Body of pancreas (tissue), 4 donors: ENCODE data around the gene KLK8. TPM values are rescaled to one million over a fixed set of nuclear protein-coding genes. Genes with fewer than 3 reads are reported as not detected.
A peak's percentile ranks its signal among the peaks of the same experiment; 100 is the strongest.

Source experiments
- ATAC-seq: fragments of 150-250 bp; one replicate; pipeline ENCODE4 v1.9.1; 2016
- DNase-seq, 4 donors: peaks; one replicate each; pipeline ENCODE4 v3.0.0-alpha.2; 2019
- H3K27ac ChIP-seq, 4 donors: fragments of 200-600 bp; sonication (generic); 1 replicate in 3 of 4; 2 replicates in 1 of 4; pipeline versions ENCODE4 v1.5.1 to v1.6.1; 2016 to 2019; ENCODE audit warnings: mild to moderate bottlenecking in 1 of 4, mixed read lengths in 1 of 4, moderate library complexity in 1 of 4
- H3K27me3 ChIP-seq, 2 donors: fragments of 200-600 bp; sonication (generic); one replicate each; pipeline ENCODE4 v1.6.0; 2016; ENCODE audit warnings: mild to moderate bottlenecking in 1 of 2
- H3K36me3 ChIP-seq, 2 donors: fragments of 200-600 bp; sonication (generic); replicated peaks in 1 of 2; 2 replicates each; pipeline ENCODE4 v1.5.1; 2016; ENCODE audit warnings: low read depth in 2 of 2; ENCODE audit not compliant: insufficient read depth in 1 of 2
- H3K4me1 ChIP-seq: fragments of 200-600 bp; sonication (generic); one replicate; pipeline ENCODE4 v1.6.0; 2016
- H3K4me3 ChIP-seq, 2 donors: fragments of 200-600 bp; sonication (generic); 1 replicate in 1 of 2; 2 replicates in 1 of 2; pipeline ENCODE4 v1.5.1; 2016 to 2019
- H3K9me3 ChIP-seq, 3 donors: fragments of 200-600 bp; sonication (generic); 1 replicate in 2 of 3; 2 replicates in 1 of 3; pipeline ENCODE4 v1.5.1; 2016
- CTCF ChIP-seq, 7 experiments: fragments of 450-650 bp in 4 of 7; fragments of 200-600 bp in 3 of 7; sonication (generic) in 3 of 7; IDR thresholded peaks; one replicate each; pipeline ENCODE4 v1.5.1; 2016 to 2019; ENCODE audit warnings: antibody characterized with exemption in 7 of 7
- POLR2A ChIP-seq, 3 donors: fragments of 450-650 bp; IDR thresholded peaks; one replicate each; pipeline ENCODE4 v1.6.1; 2016; ENCODE audit warnings: antibody characterized with exemption in 3 of 3, mild to moderate bottlenecking in 2 of 3
- WGBS, 2 donors: methylation state at CpG; one replicate each; pipeline ENCODE4 v1.1.5; 2017; 5-methylcytosine and 5-hydroxymethylcytosine counted together
- intact Hi-C: fragments of 100-400 bp; cut with DNase I; formaldehyde crosslinking; loops from one replicate; pipeline ENCODE4 v1.15.1; 2023
- total RNA-seq, 2 donors: library from RNA; depleted of rRNA; stranded (reverse); fragments of >200 nt; gene quantifications; one replicate each; pipeline ENCODE4 v1.1.0, GENCODE V29; 2016

Gene KLK8
- total RNA-seq, 2 donors from 2014 or later: not detected

GRCh38 chr19:51036519-51036918 lies 35.1 kb upstream of the KLK8 start:
- intact Hi-C loops: no loop called here
- no peak for DNase-seq
- no peaks in the 10 kb centered on the region for H3K9me3 ChIP-seq
- no peak for ATAC-seq
- WGBS, 2 donors: 63 to 77% methylated on average over 9 of the region's 9 CpGs
- H3K4me1 ChIP-seq: no peaks in the 10 kb centered on the region
- TF ChIP-seq CTCF (IDR thresholded peaks at IDR 0.05): no peak
- no peak for TF ChIP-seq POLR2A (IDR thresholded peaks at IDR 0.05)
- H3K36me3 ChIP-seq: no peaks in the 10 kb centered on the region
- no peaks in the 10 kb centered on the region for H3K27me3 ChIP-seq
- H3K4me3 ChIP-seq: no peak overlapping the region
- no peak overlapping the region for H3K27ac ChIP-seq

GRCh38 chr19:51034704-51035103 lies 33.3 kb upstream of the KLK8 start, which contains the start of gene KLK12:
Gene KLK12 (minus strand): TSS chr19:51035002. CDS start chr19:51034621, 381 bp downstream.
- ATAC-seq (no peak), DNase-seq (peak in 1 of 4 donors; percentile 36)
- H3K4me1 ChIP-seq: no peaks in the 10 kb centered on the region
- no peaks in the 10 kb centered on the region for H3K9me3 ChIP-seq
- no peak within 1 kb of the TSS for H3K27ac ChIP-seq
- intact Hi-C loops: no loop called here
- no peaks in the 10 kb centered on the region for H3K36me3 ChIP-seq
- H3K4me3 ChIP-seq: no peak within 1 kb of the TSS
- no peak for TF ChIP-seq CTCF (IDR thresholded peaks at IDR 0.05)
- no peak for TF ChIP-seq POLR2A (IDR thresholded peaks at IDR 0.05)
- no peaks in the 10 kb centered on the region for H3K27me3 ChIP-seq
- 33 to 40% methylated on average over 11 of the region's 11 CpGs for WGBS, 2 donors

GRCh38 chr19:51031880-51032225 lies 30.4 kb upstream of the KLK8 start:
- H3K4me3 ChIP-seq: no peak overlapping the region

GRCh38 chr19:51031220-51031879 lies 29.9 kb upstream of the KLK8 start:
- no peak for ATAC-seq
- WGBS, 2 donors: 75 to 80% methylated on average over 7 of the region's 7 CpGs
- H3K4me3 ChIP-seq: no peak overlapping the region
- no peaks in the 10 kb centered on the region for H3K36me3 ChIP-seq
- H3K9me3 ChIP-seq: no peaks in the 10 kb centered on the region
- no peak overlapping the region for H3K27ac ChIP-seq
- intact Hi-C loops: no loop called here
- no peaks in the 10 kb centered on the region for H3K27me3 ChIP-seq
- TF ChIP-seq POLR2A (IDR thresholded peaks at IDR 0.05) (no peak), CTCF (IDR thresholded peaks at IDR 0.05) (no peak)
- no peak for DNase-seq
- peaks cover 11% of the 10 kb centered on the region for H3K4me1 ChIP-seq

More at GRCh38 chr19:51031880-51032225, 30.4 kb upstream of the KLK8 start:
- no peaks in the 10 kb centered on the region for H3K9me3 ChIP-seq
- TF ChIP-seq CTCF (IDR thresholded peaks at IDR 0.05) (no peak), POLR2A (IDR thresholded peaks at IDR 0.05) (no peak)
- intact Hi-C loops: no loop called here
- DNase-seq: no peak
- no peaks in the 10 kb centered on the region for H3K27me3 ChIP-seq
- no peak for ATAC-seq
- no peaks in the 10 kb centered on the region for H3K36me3 ChIP-seq
- peaks cover 6% of the 10 kb centered on the region for H3K4me1 ChIP-seq
- 91 to 93% methylated on average over 18 to 24 of the region's 28 CpGs for WGBS, 2 donors
- no peak overlapping the region for H3K27ac ChIP-seq

GRCh38 chr19:51030631-51031030 lies 29.2 kb upstream of the KLK8 start:
- H3K27me3 ChIP-seq: no peaks in the 10 kb centered on the region
- no peak overlapping the region for H3K27ac ChIP-seq
- no peak overlapping the region for H3K4me3 ChIP-seq
- H3K4me1 ChIP-seq: peaks cover 18% of the 10 kb centered on the region
- TF ChIP-seq CTCF (IDR thresholded peaks at IDR 0.05): no peak
- TF ChIP-seq POLR2A (IDR thresholded peaks at IDR 0.05): no peak
- DNase-seq (no peak), ATAC-seq (no peak)
- intact Hi-C loops: no loop called here
- 63 to 89% methylated on average over 10 to 13 of the region's 13 CpGs for WGBS, 2 donors
- H3K36me3 ChIP-seq: no peaks in the 10 kb centered on the region
- H3K9me3 ChIP-seq: no peaks in the 10 kb centered on the region
